ENCODE results near the gene ATP5PF. TPM values are rescaled to one million over a fixed set of nuclear protein-coding genes. Genes with fewer than 3 reads are reported as not detected.

The ATP5PF gene
- total RNA-seq, 1 experiment from 2014 or later: 156 TPM

- no peak for TF ChIP-seq CTCF (IDR thresholded peaks at IDR 0.05; ENCODE audit: insufficient read depth in 1 of 2, low read depth in 1 of 2, low read length in 1 of 2, severe bottlenecking in 1 of 2, unreplicated experiment in 1 of 2)
- Mint-ChIP-seq H3K27me3 (ENCODE audit: insufficient read depth, unreplicated experiment) (peaks cover 14% of the 10 kb centered on the region), H3K4me3 (ENCODE audit: unreplicated experiment) (no peak overlapping the region), H3K4me1 (ENCODE audit: low read depth, unreplicated experiment) (no peaks in the 10 kb centered on the region), H3K27ac (ENCODE audit: unreplicated experiment) (no peak overlapping the region), H3K9me3 (ENCODE audit: unreplicated experiment) (no peaks in the 10 kb centered on the region), H3K36me3 (ENCODE audit: insufficient read depth, unreplicated experiment) (no peaks in the 10 kb centered on the region)
- no peak for DNase-seq
- no peaks in the 10 kb centered on the region for H3K9me3 ChIP-seq
- no peaks in the 10 kb centered on the region for H3K36me3 ChIP-seq (ENCODE audit: control insufficient read depth, insufficient read depth, low read length)
- no peaks in the 10 kb centered on the region for H3K4me1 ChIP-seq
- no TSS peak for BruUV-seq (replicated peaks)
- H3K4me3 ChIP-seq (ENCODE audit: low read depth, low read length): no peak overlapping the region
- no peaks in the 10 kb centered on the region for H3K27me3 ChIP-seq (replicated peaks; ENCODE audit: control insufficient read depth, insufficient read depth, low read length)
- intact Hi-C loops (cut with micrococcal nuclease; ENCODE audit: unreplicated experiment): no loop called here
- ChIA-PET CTCF (no interaction called here), POLR2A (no interaction called here)
Measured at GRCh38 chr21:25688275-25689155, 46.2 kb downstream of the ATP5PF start.

DNA sequence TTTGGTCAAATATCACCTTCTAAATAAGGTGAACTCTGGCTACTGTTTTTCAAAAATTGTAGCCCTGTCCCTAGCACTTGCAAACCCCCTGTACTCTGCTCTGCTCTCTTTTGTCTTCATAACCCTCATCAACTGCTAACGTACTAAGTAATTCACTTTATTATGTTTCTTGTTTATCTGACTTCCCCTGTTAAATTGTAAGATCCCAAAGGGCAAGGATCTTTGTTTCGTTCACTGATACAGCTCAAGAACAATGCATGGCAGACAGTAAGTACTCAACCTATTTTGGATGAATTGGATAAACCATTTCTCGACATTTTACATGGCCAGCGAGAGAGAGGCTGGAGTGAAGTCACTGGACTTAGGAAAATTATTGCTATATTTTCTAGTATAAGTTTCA lies 46.9 kb downstream of the ATP5PF start:
- H3K4me1 ChIP-seq: no peaks in the 10 kb centered on the region
- no peak overlapping the region for H3K27ac Mint-ChIP-seq (ENCODE audit: unreplicated experiment)
- no TSS peak for BruUV-seq (replicated peaks)
- no peak for DNase-seq
- peaks cover 14% of the 10 kb centered on the region for H3K27me3 Mint-ChIP-seq (ENCODE audit: insufficient read depth, unreplicated experiment)
- no peaks in the 10 kb centered on the region for H3K36me3 Mint-ChIP-seq (ENCODE audit: insufficient read depth, unreplicated experiment)
- H3K4me1 Mint-ChIP-seq (ENCODE audit: low read depth, unreplicated experiment): no peaks in the 10 kb centered on the region
- H3K9me3 ChIP-seq: no peaks in the 10 kb centered on the region
- no peak overlapping the region for H3K4me3 Mint-ChIP-seq (ENCODE audit: unreplicated experiment)
- H3K27me3 ChIP-seq (replicated peaks; ENCODE audit: control insufficient read depth, insufficient read depth, low read length): no peaks in the 10 kb centered on the region
- no peaks in the 10 kb centered on the region for H3K9me3 Mint-ChIP-seq (ENCODE audit: unreplicated experiment)
- no peak for TF ChIP-seq CTCF (IDR thresholded peaks at IDR 0.05; ENCODE audit: insufficient read depth in 1 of 2, low read depth in 1 of 2, low read length in 1 of 2, severe bottlenecking in 1 of 2, unreplicated experiment in 1 of 2)
- ChIA-PET CTCF (no interaction called here), POLR2A (no interaction called here)
- H3K36me3 ChIP-seq (ENCODE audit: control insufficient read depth, insufficient read depth, low read length): no peaks in the 10 kb centered on the region
- H3K4me3 ChIP-seq (ENCODE audit: low read depth, low read length): no peak overlapping the region
- intact Hi-C loops (cut with micrococcal nuclease; ENCODE audit: unreplicated experiment): no loop called here

DNA sequence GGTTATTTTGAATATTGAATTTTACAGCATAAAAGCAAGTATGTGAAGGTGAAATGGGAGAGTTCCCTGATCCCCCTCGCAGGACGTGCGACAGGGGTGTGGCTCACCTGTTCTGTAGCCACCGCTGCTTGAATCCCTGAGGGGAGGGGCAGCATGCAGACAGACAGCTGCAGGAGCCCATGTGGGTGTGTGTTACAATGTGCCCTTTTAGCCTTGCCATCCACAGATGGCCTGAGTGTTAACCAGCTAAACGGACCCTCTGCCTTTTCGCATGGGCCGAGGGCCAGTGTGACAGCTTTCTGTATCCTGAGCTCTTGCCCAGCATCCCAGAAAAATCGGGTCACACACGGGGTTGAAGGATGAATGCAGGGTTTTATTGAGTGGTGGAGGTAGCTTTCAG lies 52.3 kb downstream of the ATP5PF start:
- POLR2A ChIA-PET: no interaction called here
- intact Hi-C loops (cut with micrococcal nuclease; ENCODE audit: unreplicated experiment): no loop called here
- CTCF ChIA-PET: no interaction called here

More for the DNA sequence above, 52.3 kb downstream of the ATP5PF start:
- Mint-ChIP-seq H3K9me3 (ENCODE audit: unreplicated experiment) (no peaks in the 10 kb centered on the region), H3K27ac (ENCODE audit: unreplicated experiment) (no peak overlapping the region), H3K4me3 (ENCODE audit: unreplicated experiment) (no peak overlapping the region), H3K36me3 (ENCODE audit: insufficient read depth, unreplicated experiment) (no peaks in the 10 kb centered on the region), H3K27me3 (ENCODE audit: insufficient read depth, unreplicated experiment) (peaks cover 12% of the 10 kb centered on the region), H3K4me1 (ENCODE audit: low read depth, unreplicated experiment) (no peaks in the 10 kb centered on the region)
- TF ChIP-seq CTCF (IDR thresholded peaks at IDR 0.05; ENCODE audit: insufficient read depth in 1 of 2, low read depth in 1 of 2, low read length in 1 of 2, severe bottlenecking in 1 of 2, unreplicated experiment in 1 of 2): no peak
- H3K4me3 ChIP-seq (ENCODE audit: low read depth, low read length): no peak overlapping the region
- H3K27me3 ChIP-seq (replicated peaks; ENCODE audit: control insufficient read depth, insufficient read depth, low read length): no peaks in the 10 kb centered on the region
- H3K4me1 ChIP-seq: no peaks in the 10 kb centered on the region
- H3K36me3 ChIP-seq (ENCODE audit: control insufficient read depth, insufficient read depth, low read length): no peaks in the 10 kb centered on the region
- no peak for DNase-seq
- no peaks in the 10 kb centered on the region for H3K9me3 ChIP-seq
- BruUV-seq (replicated peaks): no TSS peak
